C4-2B (cell line): ENCODE measurements around the gene GNG2.

Experiments used
- H3K27ac ChIP-seq: fragments of 450-650 bp; 2 replicates; pipeline ENCODE4 v1.5.1; 2017
- ZFX ChIP-seq: fragments of 450-650 bp; IDR thresholded peaks from 2 replicates; pipeline ENCODE4 v1.6.1; 2017
- TF ChIP-seq, protein P1 (sequence below): fragments of 450-650 bp; conservative IDR thresholded peaks from 2 replicates; pipeline ENCODE4 v1.5.1; 2017; ENCODE audit warnings: mild to moderate bottlenecking

GNG2 gene

DNA sequence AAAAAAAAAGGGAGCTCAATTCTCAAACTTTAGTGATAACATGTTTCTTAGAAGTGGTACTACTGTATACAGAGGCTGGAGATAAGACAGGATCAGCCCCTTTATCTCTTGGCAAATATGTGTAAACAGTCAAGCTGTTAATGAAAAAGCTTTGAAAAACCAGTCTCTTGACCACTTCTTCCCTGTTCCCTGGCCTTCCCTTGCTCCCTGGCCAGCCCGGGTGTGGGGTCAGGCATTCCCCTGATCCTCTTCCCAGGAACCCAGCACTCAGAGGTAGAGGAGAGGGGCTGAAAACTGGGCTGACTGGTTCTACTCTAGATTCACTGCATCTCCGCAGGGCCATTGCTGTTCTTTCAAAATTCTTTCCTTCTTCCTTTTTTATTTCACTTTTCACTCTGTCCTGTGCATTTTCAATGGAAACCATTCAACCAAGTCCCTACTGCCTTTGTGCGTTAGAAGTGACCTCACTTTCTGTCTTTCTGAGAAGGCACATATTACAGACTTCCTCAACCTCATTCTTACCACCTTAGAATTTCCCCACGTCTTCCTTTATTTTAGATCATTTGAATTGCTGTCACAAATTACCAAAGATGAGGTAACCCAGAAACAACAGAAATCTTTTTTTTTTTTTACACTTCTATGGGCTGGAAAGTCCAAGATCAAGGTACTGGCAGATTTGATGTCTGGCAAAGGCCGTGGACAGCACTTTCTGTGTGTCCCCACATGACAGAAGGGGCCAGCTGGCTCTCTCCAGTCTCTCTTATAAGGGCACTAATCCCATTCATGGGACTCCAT lies 5.7 kb downstream of the GNG2 start:
- H3K27ac ChIP-seq, result no peak overlapping the region
- TF ChIP-seq ZFX, result no peak

DNA sequence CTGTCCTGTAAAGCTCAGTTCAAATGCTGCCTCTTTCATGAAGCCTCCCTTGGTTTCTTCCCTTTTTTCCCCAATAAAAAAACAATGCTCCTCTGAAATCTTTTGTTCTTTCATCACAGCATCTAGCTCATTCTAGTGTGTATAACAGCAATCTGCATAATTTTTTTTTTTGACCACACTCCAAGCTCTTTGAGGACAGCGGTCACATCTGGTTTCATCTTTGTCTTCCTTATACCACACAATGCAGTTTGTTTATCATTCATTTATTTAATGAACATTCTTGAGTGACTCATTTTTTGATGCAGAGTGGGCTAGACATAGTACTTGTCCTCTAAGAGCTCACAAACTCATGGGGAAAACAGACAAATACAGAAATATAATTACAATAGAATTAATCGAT lies 7.3 kb downstream of the GNG2 start:
- no peak overlapping the region for H3K27ac ChIP-seq
- TF ChIP-seq, protein P1, sequence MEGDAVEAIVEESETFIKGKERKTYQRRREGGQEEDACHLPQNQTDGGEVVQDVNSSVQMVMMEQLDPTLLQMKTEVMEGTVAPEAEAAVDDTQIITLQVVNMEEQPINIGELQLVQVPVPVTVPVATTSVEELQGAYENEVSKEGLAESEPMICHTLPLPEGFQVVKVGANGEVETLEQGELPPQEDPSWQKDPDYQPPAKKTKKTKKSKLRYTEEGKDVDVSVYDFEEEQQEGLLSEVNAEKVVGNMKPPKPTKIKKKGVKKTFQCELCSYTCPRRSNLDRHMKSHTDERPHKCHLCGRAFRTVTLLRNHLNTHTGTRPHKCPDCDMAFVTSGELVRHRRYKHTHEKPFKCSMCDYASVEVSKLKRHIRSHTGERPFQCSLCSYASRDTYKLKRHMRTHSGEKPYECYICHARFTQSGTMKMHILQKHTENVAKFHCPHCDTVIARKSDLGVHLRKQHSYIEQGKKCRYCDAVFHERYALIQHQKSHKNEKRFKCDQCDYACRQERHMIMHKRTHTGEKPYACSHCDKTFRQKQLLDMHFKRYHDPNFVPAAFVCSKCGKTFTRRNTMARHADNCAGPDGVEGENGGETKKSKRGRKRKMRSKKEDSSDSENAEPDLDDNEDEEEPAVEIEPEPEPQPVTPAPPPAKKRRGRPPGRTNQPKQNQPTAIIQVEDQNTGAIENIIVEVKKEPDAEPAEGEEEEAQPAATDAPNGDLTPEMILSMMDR, result no peak
- no peak for TF ChIP-seq ZFX

DNA sequence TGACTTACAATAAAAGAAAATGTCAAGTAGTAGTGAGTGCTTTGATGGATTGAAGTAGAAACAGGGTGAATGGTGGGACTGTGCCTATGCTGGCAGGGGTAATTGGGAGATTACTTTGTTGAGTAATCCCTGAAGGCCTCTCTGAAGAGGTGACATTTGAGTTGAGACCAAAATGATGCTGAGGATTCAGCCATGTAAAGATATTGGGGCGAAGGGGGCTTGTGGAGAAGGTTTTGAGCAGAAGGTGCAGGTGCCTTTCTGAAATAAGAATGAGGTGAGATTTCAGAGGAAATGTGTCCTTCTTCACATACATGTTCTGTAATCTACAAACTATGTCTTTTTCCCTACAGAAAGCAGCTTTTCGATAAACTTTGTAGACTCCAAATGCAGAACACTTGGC lies 8.0 kb downstream of the GNG2 start:
- TF ChIP-seq ZFX, result no peak
- TF ChIP-seq, protein P1, result no peak
- no peak overlapping the region for H3K27ac ChIP-seq

DNA sequence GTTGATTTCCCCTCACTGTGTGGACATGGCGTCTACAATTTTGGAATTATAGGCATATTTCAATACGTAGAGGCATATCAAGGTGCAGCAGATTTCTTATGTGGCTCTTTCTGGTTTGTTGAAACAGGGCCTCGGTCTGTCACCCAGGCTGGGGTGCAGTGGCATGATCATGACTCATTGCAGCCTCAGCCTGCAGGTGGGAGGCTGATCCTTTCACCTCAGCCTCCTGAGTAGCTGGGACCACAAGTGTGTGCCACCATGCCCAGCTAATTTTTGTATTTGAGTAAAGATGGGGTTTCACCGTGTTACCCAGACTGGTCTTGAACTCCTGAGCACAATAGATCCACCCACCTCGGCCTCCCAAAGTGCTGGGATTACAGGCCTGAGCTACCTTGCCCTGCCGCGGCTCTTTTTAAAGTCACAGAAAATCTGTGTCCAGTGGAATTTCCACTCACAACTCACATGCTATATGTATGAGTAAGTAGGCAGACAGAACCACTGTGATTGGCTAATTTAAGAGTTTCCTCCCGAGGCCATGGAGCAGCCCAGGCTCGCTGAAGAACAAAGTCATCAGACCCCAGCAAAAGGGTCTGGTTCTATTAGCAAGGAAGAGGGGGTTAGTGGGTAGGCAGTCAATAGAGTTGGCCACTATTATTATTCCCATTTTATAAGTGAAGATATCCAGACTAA lies 9.1 kb downstream of the GNG2 start:
- H3K27ac ChIP-seq, result no peak overlapping the region
- no peak for TF ChIP-seq ZFX
- TF ChIP-seq, protein P1, result no peak

DNA sequence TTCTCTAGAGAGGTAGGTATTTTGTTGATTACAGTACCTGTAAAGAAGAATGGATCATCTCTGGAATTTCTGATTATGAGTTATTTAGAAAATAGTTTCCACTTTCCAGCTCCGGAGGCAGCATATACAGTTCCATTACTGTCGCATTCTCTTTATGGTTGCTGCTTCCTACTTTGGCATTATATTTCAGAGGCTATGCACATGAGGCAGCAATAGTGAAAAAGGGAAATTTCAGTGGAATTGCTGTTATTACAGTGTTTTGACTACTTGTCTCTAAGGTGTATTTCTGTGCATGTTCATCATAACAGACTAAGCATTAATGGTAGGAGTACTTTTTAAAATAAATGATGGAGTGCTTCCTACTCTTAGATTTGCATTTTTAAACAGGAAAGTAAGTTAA lies 10.2 kb downstream of the GNG2 start:
- no peak for TF ChIP-seq ZFX
- TF ChIP-seq, protein P1, result no peak
- no peak overlapping the region for H3K27ac ChIP-seq

DNA sequence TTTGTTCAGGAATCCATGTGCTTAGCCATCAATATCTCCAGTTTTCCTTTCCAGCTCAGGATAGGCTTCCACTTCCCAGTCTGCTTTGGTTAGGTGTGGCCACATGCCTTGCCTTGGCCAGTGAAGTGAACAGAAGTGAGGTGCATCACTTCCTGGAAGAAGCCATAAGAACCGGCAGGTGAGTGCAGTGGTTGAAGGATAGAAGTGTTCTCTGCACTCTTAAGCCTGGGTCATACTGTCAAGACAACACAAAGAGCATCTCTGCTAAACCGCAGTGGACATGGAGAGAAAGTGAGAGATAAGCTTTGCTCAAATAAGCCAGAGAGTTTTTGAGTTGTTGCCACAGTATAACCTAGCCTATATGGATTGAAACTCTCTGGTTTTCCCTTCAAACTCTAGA lies 11.4 kb downstream of the GNG2 start:
- no peak overlapping the region for H3K27ac ChIP-seq
- TF ChIP-seq, protein P1, result no peak
- TF ChIP-seq ZFX, result no peak

DNA sequence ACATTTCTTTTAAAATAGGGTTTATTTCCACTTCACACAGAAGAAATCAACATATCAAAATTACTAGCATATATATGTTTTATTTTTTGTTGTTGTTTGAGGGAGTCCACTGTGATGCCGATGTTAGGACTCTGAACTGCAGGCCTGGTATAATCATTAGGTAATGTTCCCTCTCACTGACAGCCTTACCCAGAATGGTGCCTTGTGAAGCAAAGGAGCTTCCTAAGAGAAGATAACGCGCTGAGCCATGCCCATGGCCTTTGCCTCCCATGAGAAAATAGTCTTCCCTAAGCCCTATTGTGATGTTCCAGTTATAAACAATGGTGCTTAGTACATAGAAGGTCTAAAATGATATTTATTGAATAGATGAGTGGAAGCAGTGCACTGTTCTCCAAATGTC lies 12.0 kb downstream of the GNG2 start:
- H3K27ac ChIP-seq, result no peak overlapping the region
- TF ChIP-seq, protein P1, result no peak
- TF ChIP-seq ZFX, result no peak
